GM18951 (cell line): Measurements from ENCODE around the gene OR6B1.

Source experiments
- POLR2A ChIP-seq: IDR thresholded peaks from 4 replicates; pipeline ENCODE4 v1.6.1; 2011; ENCODE audit warnings: mild to moderate bottlenecking; ENCODE audit not compliant: insufficient read length, insufficient read depth; ENCODE audit errors: extremely low read depth
- in situ Hi-C: fragments of 300-500 bp; cut with MboI; formaldehyde crosslinking; loops from one replicate; pipeline ENCODE4 v1.12.0; 2022; ENCODE audit warnings: low sequenced_read_pairs, mixed read lengths, inconsistent platforms; ENCODE audit not compliant: unreplicated experiment

The OR6B1 gene

DNA sequence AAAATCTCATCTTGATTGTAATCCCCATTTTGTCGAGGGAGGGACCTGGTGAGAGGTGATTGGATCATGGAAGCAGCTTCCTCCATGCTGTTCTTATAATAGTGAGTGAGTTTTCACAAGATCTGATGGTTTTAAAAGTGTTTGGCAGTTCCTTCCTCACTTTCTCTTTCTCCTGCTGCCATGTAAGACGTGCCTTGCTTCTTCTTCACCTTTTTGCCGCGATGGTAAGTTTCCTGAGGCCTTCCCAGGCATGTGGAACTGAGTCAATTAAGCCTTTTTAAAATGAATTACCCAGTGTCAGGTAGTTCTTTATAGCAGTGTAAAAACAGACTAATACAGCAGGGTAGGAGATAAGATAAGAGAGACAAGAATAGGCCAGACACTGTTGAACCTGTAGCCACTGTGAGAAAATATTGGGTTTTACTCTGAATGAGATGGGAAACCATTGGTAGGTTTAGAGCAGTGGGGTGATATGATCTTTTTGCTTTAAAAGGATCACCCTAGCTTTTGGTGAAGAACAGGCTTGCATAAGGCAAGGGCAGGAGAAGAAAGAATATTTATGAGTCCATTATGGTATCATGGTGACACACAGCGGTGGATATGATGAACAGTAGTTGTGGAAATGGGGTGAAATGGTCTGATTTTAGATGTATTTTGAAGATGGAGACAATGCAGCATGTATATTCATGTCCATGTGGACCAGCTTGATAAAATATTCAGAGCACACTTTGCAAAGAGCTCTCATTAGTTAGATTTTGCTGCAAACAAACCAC is 11.5 kb downstream of the OR6B1 start:
- in situ Hi-C loops: no loop called here
- TF ChIP-seq POLR2A: no peak

DNA sequence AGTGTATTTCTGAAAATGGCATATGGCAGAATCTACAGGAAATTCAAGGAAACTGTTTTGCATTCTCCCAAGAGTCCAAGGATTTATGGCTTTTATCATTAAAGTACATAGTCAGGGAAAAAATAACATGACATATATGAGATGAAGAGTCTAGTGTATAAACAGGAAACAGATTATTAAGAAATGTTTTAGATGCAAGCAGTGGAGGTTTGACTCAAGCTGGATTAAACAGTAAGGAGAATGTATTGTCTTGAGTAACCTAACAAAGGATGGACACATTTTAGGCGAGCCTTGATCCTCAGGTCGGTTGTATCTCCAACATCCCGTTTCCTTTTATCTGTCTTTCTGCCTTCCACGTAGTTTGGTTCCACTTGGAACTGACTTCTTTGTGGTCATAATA is 17.9 kb downstream of the OR6B1 start:
- in situ Hi-C loops: no loop called here
- TF ChIP-seq POLR2A: no peak

DNA sequence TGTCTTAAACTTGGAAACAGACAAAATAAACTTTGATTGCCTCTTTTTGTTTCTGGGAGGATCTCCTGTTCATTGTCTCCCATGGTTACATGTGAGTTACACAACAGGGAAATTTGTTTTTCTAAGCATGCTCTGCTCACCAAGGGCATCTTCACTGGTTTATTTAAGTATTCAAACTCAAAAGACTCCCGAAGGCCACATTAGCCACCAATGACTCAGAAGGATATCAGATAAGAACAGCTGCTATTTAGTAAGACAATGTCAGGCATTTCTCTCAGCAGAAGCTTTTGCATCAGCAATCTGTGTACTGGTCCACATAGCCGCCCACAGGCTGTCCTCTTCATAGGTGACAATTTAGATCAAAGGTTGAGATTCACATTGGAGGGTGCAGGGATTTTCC is 19.3 kb downstream of the OR6B1 start:
- in situ Hi-C loops: no loop called here
- TF ChIP-seq POLR2A: no peak

DNA sequence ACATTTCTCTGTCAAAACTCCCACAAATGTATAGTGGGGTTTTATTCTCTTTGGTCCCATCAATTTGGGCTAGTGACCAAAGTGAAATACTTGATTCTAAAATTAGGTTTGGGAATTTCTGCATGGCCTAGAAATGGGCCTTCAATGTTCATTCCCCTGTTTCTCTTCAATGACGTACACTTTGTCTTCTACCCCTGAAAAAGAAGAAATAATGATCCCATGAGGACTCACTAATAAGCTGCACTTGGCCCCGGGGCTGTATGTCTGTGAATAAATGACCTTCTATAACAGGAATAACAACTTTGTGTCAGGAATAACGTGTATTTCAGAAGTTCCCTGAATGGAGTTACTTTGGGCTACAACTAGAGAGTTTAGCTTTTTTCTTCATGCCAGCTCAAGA is 20.2 kb downstream of the OR6B1 start:
- in situ Hi-C loops: no loop called here
- no peak for TF ChIP-seq POLR2A

DNA sequence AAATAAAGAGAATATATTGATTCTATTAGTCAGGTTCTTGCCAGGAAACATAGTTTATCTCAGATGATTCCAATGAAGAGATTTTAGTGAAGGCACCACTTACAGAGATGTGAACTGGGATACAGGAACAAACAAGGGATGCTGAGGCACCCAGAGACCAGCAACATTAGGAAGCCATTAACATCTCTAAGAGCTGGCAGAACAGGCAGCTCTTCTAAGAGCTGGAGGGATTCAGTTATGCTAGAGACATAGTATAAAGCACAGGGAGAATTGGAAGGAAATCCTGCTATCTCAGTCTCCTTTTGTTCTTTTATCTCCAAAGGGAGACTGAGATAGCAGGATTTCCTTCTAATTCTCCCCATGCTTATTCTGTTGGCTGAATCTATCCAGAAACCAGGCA is 22.0 kb downstream of the OR6B1 start:
- in situ Hi-C loops: no loop called here
- TF ChIP-seq POLR2A: no peak

DNA sequence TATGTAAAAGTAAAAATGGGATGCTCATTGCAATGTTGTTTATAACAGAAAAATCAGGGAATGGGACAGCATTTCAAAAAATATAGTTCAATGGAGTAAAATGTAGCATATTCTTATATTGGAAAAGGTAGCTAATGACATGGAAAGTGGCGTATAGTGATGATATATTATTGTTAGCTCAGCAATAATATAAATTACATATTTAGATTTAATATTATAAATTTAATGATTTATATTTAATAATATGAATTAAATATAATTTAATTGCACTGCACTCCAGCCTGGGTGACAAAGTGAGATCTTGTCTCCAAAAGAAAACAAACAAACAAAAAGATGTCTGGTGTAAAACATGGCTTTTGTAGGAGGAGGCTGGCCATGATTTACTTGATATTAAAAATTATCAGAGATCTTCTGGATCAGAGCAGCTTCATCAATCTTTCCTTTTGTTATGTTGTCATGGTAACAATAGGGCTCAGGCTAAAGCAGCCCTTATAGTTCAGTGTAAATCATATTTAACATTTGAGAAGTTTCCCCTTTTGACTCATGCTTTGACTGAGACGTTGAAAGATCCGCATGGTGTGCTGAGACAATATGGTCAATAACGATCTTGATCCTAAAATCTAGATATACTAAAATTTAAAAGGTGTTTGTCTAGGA is 23.2 kb downstream of the OR6B1 start:
- in situ Hi-C loops: no loop called here

DNA sequence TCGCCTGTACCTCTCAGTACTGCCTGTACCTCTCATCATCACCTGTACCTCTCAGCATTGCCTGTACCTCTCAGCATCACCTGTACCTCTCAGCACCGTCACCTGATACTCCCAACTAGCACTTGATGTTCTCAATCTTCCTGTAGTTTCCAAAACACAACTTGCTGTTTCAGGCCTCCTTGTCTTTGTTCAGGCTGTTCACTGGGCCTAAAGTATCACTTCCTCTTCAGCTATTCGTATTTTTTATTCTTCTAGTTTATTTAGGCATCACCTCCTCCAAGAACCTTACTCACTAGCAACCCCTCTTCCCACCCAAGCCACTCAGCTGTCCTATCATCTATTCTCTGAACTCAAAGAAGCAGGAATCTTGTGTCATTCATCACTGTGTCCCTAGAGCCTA is 24.1 kb downstream of the OR6B1 start:
- no peak for TF ChIP-seq POLR2A
- in situ Hi-C loops: no loop called here

More for the DNA sequence above, 23.2 kb downstream of the OR6B1 start:
- no peak for TF ChIP-seq POLR2A

DNA sequence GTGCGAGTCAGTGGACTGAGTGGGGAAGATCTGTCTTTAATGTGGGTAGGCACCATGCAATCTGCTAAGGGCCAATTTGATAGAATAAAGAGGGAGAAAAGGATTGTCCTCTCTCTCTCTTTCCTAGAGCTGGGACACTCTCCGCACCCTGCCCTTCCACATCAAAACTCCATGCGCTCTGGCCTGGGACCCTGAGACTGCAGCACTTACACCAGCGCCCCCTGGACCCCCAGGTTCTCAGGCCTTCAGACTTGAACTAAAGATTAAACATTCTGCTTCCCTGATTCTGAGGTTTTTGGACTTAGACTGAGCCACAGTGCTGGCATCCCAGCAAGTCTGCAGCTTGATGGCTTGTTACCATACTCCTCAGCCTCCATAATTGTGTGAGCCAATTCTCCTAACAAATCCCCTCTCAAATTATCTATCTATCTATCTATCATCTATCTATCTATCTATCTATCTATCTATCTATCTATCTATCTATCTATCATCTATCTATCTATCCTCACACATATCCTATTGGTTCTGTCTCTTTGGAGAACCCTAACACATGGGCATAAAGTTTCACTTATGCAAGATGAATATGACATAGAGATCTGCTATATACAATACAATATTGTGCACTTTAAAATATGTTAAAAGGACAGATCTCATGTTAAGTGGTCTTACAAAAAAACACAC is 26.2 kb downstream of the OR6B1 start:
- no peak for TF ChIP-seq POLR2A
- in situ Hi-C loops: no loop called here

DNA sequence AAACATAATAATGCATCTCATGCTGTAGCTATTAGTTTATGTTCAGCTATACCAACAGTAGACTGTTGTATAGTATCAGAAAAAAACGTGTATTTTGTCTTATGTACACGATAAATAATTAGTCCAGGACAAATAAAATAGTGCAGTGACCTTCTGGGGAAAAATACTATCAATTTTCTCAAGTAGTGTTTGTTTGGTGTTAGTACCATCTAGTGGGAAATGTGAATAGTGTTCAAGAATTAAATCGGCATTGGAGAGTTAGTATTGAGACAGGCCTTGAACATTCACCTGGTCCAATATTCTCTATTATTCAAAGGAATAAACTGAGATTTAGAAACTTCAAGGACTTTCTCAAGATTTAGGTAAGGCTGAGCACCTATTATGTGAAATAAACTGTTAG is 26.9 kb downstream of the OR6B1 start:
- no peak for TF ChIP-seq POLR2A
- in situ Hi-C loops: no loop called here

DNA sequence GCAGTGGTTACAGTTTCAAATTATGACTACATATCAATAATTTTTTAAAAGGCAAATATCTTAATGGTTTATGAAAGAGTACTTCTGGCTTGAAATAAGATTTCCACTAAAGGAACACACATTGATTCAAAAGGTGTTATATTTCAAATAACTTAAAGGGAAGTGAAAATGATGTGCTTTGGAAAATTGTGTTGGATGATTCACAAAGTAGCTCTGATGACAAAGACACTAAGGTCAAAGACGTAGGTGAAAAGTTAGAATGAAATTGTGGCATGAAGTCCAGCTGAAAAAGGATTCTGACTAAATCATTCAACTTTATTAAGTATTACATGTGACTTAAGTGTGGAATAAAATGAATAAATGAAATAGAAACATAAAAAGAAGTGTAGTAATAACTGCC is 27.9 kb downstream of the OR6B1 start:
- no peak for TF ChIP-seq POLR2A
- in situ Hi-C loops: no loop called here

DNA sequence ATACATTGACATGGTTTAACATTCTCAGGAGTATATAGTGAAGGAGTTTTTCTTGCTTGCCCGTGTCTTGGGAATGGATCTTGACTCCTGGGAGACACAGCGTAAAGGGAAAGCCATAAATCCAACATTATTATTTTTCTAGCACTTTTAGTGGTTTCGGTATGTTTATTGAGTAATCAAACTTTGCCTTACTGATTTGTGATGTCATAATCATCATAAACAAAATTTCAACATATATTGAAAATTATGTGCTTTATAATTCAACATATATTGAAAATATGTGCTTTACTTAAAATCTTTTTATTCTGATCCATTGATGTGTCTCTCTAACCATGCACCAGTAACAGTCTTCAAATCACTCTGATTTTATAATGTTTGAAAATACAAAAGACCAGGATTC is 28.4 kb downstream of the OR6B1 start:
- no peak for TF ChIP-seq POLR2A
- in situ Hi-C loops: no loop called here

DNA sequence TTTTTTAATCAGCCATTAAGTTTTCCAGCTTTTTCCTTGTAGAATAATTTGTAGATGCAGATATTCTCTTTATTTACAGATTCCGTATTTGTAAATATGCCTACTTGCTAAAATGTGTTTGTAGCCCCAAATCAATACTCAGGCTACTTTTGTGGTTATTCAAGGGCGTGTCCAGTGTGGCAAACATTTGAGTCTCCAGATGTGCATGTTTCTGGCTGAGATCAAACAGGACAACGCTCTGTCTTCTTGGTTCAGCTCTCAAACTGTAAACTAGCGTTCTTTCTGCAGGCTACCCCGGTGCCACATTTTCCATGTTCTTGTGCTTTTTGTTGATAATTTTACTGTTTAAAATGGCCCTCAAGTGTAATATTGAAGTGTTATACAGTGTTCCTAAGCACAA is 32.4 kb downstream of the OR6B1 start:
- in situ Hi-C loops: no loop called here
- no peak for TF ChIP-seq POLR2A

DNA sequence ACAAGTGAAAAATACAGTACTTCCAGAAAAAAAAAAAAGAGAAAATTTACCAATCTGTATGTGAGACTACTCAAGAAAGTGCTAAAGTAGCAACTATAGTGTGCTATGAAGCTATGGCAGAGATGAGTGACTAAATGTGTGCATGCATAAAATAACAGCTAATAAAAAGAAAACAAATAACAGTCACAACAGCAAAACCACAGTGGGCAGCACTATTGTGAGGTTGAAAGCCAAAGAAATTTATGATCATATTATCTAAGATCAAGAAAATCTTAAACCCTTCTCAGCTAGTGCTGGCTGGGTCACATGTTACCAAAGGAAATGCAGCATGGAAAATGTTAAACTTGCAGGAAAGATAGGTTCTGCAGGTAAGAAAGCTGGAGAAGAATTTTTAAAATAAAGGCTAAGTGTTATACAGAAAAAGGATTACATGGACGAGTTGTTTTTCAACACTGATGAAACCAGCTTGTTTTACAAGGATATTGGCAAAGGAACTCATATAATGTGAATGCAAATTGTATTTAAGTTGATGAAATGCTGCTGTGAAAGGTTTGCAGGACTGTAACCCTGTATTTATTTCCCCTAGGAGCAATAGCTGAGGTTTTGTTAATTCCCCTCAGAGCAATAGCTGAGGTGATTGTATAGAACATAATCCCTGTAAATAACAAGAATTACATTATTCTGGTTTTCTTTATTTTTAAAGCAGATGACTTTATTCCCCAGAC is 33.0 kb downstream of the OR6B1 start:
- in situ Hi-C loops: no loop called here
- TF ChIP-seq POLR2A: no peak
